ENCODE measurements around the gene NFIA. TPM values are rescaled to one million over a fixed set of nuclear protein-coding genes. Genes with fewer than 3 reads are reported as not detected.

NFIA gene
- total RNA-seq, 1 donor from 2014 or later, result 97.6 TPM

DNA sequence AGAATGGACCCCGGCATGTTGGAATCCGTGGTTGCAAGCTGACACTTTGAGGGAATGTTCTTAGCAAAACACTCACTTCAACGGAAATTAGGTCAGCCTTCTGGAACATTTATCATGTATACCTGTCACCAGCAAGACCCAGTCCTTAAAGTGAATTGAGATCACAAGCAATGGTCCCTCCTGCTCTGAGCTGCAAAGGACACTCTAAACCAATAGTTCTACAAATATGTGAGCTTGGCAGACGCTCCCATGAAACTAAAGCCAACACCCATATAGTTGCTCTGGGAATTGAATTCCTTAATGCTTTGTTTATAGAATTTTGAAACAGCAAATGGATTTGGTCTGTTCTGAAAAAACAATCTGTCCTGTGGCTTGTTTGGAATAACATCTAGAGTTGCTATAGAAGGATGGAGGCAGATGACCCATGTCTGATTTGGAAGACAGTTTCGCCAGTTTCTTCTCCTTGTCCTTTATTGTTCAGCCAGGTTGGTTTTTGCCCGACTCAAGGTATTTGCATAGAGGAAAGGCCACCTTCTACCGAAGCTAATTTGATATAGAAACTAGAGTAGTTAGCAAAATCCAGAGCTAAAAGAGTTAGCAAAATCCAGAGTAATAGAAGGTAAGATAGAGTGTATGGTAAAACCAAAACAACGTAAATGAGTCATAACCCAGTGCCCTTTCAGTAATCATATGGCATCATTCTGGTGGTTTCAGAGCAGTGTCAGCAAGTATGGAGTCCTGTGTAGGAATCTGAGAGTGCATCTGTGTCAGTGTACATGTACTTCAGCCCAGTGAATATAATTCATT lies 236.2 kb downstream of the NFIA start:
- ATAC-seq (peak; percentile 84), DNase-seq (ENCODE audit: missing footprints) (no peak)
- intact Hi-C loops (cut with DNase I), result loop anchor here (5.0 kb wide), 2 partner anchors 76 to 236 kb away; partner anchors contain the start of gene NFIA

- intact Hi-C loops (cut with DNase I), result no loop called here
- ATAC-seq (no peak), DNase-seq (ENCODE audit: missing footprints) (no peak)
These were observed 238.2 kb downstream of the NFIA start for GRCh38 chr1:61320575-61320974.

GRCh38 chr1:61322008-61322744 lies 239.8 kb downstream of the NFIA start:
- DNase-seq (ENCODE audit: missing footprints), result no peak
- ATAC-seq, result no peak
- intact Hi-C loops (cut with DNase I), result no loop called here

DNA sequence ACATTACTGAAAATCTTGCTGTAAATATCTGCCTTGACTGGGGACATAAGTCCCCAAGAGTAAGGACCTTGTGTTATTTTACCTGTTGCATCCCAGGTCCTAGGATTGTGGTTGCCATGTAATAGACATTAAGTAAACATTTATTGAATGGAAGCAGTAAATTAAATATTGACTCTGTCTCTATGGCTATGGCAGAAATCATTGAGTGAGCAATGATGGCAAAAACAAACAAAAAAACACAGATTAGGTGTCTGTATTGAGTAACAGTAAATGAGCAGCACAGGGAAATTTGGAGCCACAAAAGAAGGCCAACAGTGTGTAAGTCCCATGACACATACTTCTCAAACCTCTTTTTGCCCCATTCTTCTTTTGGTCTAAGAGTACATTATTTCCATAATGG lies 240.4 kb downstream of the NFIA start:
- intact Hi-C loops (cut with DNase I), result no loop called here
- ATAC-seq (no peak), DNase-seq (ENCODE audit: missing footprints) (no peak)

GRCh38 chr1:61323681-61324328 lies 241.4 kb downstream of the NFIA start:
- no peak for ATAC-seq
- DNase-seq (ENCODE audit: missing footprints), result no peak
- intact Hi-C loops (cut with DNase I), result no loop called here

- intact Hi-C loops (cut with DNase I), result no loop called here
- no peak for DNase-seq (ENCODE audit: missing footprints)
- no peak for ATAC-seq
These were observed 244.4 kb downstream of the NFIA start for GRCh38 chr1:61326713-61327112.

DNA sequence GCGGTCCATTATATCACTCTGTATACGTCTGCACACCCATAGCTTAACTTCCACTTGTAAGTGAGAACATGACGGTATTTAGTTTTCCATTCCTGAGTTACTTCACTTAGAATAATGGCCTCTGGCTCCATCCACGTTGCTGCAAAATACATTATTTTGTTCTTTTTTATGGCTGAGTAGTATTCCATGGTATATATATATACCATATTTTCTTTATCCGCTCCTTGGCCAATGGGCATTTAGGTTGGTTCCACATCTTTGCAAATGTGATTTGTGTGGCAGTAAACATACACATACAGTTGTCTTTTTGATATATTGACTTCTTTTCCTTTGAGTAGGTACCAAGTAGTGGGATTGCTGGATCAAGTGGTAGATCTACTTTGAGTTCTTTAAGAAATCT lies 245.1 kb downstream of the NFIA start:
- DNase-seq (ENCODE audit: missing footprints) (no peak), ATAC-seq (no peak)
- intact Hi-C loops (cut with DNase I), result no loop called here

- intact Hi-C loops (cut with DNase I), result no loop called here
- ATAC-seq (no peak), DNase-seq (ENCODE audit: missing footprints) (no peak)
These were observed 247.2 kb downstream of the NFIA start for GRCh38 chr1:61329556-61329955.

DNA sequence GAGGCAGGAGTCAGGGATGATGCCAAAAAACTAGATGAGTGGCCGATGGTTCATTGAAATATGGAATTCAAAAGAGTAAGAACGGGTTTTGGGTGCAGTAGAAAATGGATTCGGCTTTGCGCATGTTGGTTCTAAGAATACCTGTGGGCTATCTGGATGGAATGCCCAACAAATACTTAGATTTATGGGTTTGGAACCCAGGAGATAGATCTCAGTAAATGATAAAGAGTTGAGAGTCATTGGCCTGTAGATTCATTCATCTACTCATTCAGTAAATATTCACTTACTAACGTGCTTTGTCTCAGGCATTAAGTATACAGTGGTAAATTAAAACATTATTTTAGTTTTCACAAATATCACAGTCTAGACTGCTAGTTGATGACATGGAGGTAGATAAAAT lies 247.7 kb downstream of the NFIA start:
- intact Hi-C loops (cut with DNase I), result no loop called here

GRCh38 chr1:61330571-61330970 lies 248.2 kb downstream of the NFIA start:
- DNase-seq (ENCODE audit: missing footprints), result no peak
- ATAC-seq, result no peak
- intact Hi-C loops (cut with DNase I), result no loop called here

More for the DNA sequence above, 247.7 kb downstream of the NFIA start:
- no peak for DNase-seq (ENCODE audit: missing footprints)
- no peak for ATAC-seq

GRCh38 chr1:61332196-61332753 lies 249.9 kb downstream of the NFIA start:
- ATAC-seq (no peak), DNase-seq (ENCODE audit: missing footprints) (no peak)
- intact Hi-C loops (cut with DNase I), result no loop called here

- intact Hi-C loops (cut with DNase I), result no loop called here
- ATAC-seq, result no peak
These were observed 250.4 kb downstream of the NFIA start for GRCh38 chr1:61332796-61333195.

DNA sequence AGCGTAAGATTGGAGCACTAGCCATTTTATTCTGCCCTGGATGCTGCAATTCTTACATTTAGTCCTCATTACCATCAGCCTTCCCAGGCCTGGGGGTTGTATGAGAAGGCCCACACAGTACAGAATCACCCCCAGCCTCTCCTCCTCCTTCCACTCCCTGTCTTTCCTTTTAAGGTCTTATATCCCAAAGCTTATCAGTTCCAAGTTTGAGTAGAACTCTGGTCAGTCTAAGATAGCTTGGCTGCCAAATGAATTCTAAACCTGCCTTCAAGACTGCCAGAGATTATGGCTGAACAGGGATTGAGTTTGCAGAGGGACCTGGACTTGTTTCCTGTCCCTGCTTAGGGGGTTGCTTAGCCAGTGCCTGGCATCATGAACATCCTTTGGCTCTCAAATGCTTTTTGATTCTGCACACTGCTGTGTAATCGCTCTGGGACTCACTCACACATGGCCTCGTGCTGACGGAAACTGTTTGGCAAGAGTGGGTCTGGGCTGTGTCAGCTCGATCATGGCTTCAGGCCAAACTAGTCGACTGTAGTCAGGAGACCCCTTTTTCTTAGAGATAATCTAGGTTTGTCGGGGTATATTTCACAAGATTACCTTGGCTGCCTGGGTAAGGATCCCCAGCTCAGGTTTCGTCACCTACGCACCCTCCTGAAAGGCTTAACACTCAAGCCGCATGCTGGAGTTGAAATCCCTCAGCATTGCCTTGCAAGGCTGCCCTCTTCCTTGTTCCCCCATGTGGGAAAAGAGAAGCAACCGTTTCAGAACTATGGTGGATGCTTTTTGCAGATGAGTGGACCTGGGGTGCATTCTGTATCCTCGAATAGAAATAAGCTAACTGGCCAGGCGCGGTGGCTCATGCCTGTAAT lies 252.6 kb downstream of the NFIA start:
- ATAC-seq (peak; percentile 88), DNase-seq (ENCODE audit: missing footprints) (no peak)
- intact Hi-C loops (cut with DNase I), result loop anchor here (5.0 kb wide), 3 partner anchors 93 to 153 kb away; no protein-coding TSS in a partner anchor

More at GRCh38 chr1:61332796-61333195, 250.4 kb downstream of the NFIA start:
- no peak for DNase-seq (ENCODE audit: missing footprints)

DNA sequence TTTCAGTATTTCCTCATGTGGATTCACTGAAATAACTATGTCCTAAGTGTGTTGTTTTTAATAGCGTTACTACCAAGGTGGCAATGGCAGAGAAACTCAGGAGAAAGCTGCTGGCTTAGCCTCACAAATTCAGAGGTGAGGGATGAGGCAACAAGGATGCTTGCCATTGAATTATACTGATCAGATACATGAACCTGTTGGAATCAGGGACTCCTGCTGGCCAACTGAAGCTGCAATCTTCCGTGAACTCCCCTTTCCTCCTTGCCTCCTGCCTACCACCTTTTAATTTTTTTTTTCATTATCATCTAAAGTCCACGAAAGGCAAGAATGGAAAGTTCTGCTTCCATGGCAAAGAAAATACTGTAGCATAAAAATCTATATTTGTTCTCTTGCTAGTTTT lies 254.7 kb downstream of the NFIA start:
- intact Hi-C loops (cut with DNase I), result loop anchor here (1.0 to 5.0 kb wide), 4 partner anchors 95 to 285 kb away; no protein-coding TSS in a partner anchor
- DNase-seq (ENCODE audit: missing footprints) (no peak), ATAC-seq (no peak)

DNA sequence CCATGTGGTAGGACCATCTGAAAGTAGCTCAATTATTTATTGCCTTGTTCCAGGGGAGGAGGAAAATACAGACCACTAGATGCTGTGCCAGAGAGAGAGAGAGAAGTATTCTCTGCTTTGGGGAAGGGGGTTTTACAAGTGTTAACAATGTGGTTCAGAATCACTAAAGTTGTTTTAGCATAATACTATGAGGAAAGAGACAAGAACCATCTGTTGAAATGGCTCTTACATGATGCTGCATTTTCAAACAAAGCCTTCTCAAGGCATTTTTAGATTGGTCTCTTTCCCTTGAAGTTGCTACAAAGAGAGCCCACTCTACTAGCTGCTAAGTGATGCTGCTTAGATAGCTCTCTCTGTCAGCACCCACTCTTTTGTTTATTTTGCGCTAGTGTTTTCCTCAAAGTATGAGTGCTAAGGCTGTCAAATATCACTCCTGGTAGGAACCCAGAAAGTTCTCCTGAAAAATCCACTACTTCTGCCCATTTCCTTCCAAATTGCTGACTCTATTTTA lies 255.1 kb downstream of the NFIA start:
- DNase-seq (ENCODE audit: missing footprints) (no peak), ATAC-seq (no peak)
- intact Hi-C loops (cut with DNase I), result loop anchor here (1.0 to 5.0 kb wide), 4 partner anchors 95 to 285 kb away; no protein-coding TSS in a partner anchor

DNA sequence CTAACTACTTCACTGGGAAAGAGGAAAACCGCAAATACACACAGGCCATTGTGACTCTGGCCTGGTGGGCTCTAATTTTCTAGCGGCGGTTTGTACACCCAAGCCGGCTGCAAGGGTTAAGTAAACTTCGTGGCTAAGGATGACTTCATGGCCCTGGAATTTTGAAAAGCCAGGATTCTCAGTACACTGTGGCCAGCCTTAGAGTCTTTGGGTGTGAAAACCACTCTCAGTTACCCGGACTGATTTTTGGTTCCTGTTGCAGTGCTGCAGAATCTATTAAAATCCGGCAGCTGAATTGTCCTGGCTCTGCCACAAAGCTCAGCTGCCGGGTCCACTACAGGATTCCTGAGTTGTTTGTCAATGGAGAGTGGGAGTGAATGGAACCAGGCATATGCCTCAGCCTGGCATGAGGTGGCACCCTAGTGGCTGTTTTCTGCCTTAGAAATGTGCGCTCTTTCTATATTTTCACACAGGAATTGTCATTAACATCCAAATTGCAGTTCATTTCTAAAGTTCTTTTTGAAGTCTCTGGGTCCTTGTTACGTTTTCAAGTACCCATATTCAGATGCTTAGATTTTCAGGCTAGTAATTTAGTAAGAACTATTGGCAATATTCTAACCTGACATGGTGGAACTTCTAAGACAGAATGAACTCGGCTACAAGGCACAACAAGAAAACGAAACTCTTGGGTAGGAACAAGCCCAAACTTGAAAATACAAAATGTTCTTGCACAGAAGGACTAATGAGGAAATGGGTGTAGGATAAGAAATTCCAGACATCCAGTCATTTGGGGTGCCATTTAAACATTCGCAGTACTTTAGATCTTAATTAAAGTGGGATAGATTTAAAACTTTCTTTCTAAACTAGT lies 255.9 kb downstream of the NFIA start:
- intact Hi-C loops (cut with DNase I), result loop anchor here (1.0 to 5.0 kb wide), 6 partner anchors 96 to 286 kb away; no protein-coding TSS in a partner anchor
- ATAC-seq (peak; percentile 84), DNase-seq (ENCODE audit: missing footprints) (peak; percentile 73)

- intact Hi-C loops (cut with DNase I), result loop anchor here (1.0 to 5.0 kb wide), 5 partner anchors 97 to 258 kb away; no protein-coding TSS in a partner anchor
- DNase-seq (ENCODE audit: missing footprints) (no peak), ATAC-seq (no peak)
These were observed 256.5 kb downstream of the NFIA start for GRCh38 chr1:61338899-61339298.

Measured in Right ventricle myocardium inferior (tissue), 1 donor.